GM19452 (cell line): ENCODE results near the gene FILIP1.

ENCODE experiments used
- ATAC-seq: cut with Tn5 transposase; IDR thresholded peaks from one replicate; pipeline ENCODE4 v1.9.1; 2021; ENCODE audit not compliant: unreplicated experiment

The FILIP1 gene

GRCh38 chr6:75382634-75382900 lies 111.0 kb downstream of the FILIP1 start:
- ATAC-seq: no peak

- no peak for ATAC-seq
These were observed 111.5 kb downstream of the FILIP1 start for GRCh38 chr6:75381877-75382633.

- no peak for ATAC-seq
These were observed 114.1 kb downstream of the FILIP1 start for GRCh38 chr6:75379536-75379935.

- no peak for ATAC-seq
These were observed 115.5 kb downstream of the FILIP1 start for GRCh38 chr6:75378101-75378500.

GRCh38 chr6:75377386-75377785 lies 116.2 kb downstream of the FILIP1 start:
- no peak for ATAC-seq

- ATAC-seq: no peak
These were observed 117.1 kb downstream of the FILIP1 start for GRCh38 chr6:75376347-75377024.

- no peak for ATAC-seq
These were observed 118.6 kb downstream of the FILIP1 start for GRCh38 chr6:75374961-75375400.

- ATAC-seq: no peak
These were observed 120.7 kb downstream of the FILIP1 start for GRCh38 chr6:75372884-75373283.

- ATAC-seq: no peak
These were observed 123.6 kb downstream of the FILIP1 start for GRCh38 chr6:75370011-75370410.

GRCh38 chr6:75368864-75369402 lies 124.7 kb downstream of the FILIP1 start:
- no peak for ATAC-seq

GRCh38 chr6:75368151-75368779 lies 125.3 kb downstream of the FILIP1 start:
- no peak for ATAC-seq

GRCh38 chr6:75363304-75363703 lies 130.3 kb downstream of the FILIP1 start:
- ATAC-seq: no peak

GRCh38 chr6:75353644-75354043 lies 140.0 kb downstream of the FILIP1 start:
- ATAC-seq: no peak

- no peak for ATAC-seq
These were observed 142.0 kb downstream of the FILIP1 start for GRCh38 chr6:75351570-75351969.

GRCh38 chr6:75350808-75351207 lies 142.8 kb downstream of the FILIP1 start:
- no peak for ATAC-seq

GRCh38 chr6:75350156-75350555 lies 143.4 kb downstream of the FILIP1 start:
- no peak for ATAC-seq

- no peak for ATAC-seq
These were observed 144.2 kb downstream of the FILIP1 start for GRCh38 chr6:75349262-75349984.

GRCh38 chr6:75348882-75349261 lies 144.7 kb downstream of the FILIP1 start:
- ATAC-seq: no peak

GRCh38 chr6:75347898-75348610 lies 145.5 kb downstream of the FILIP1 start:
- no peak for ATAC-seq

GRCh38 chr6:75345413-75345812 lies 148.2 kb downstream of the FILIP1 start:
- ATAC-seq: no peak

- no peak for ATAC-seq
These were observed 149.1 kb downstream of the FILIP1 start for GRCh38 chr6:75344455-75344854.
